H1 (cell line): ENCODE results near the gene BRMS1. TPM values are rescaled to one million over a fixed set of nuclear protein-coding genes. Genes with fewer than 3 reads are reported as not detected.

ENCODE experiments used
- CHD7 ChIP-seq: fragments of 300-600 bp; sonication (generic); IDR thresholded peaks from 2 replicates; pipeline ENCODE4 v1.7.1; 2012; ENCODE audit warnings: low read length, moderate library complexity, mild to moderate bottlenecking, inconsistent platforms; ENCODE audit not compliant: insufficient replicate concordance
- TAF1 ChIP-seq: IDR thresholded peaks from 2 replicates; pipeline ENCODE4 v1.6.1; 2011; ENCODE audit warnings: mild to moderate bottlenecking, low read depth, low read length
- polyA plus RNA-seq, 7 experiments: library from polyadenylated mRNA; depleted of rRNA in 3 of 7; stranded (reverse) in 5 of 7; unstranded in 2 of 7; fragments of >200 nt in 5 of 7; fragments of 200-250 nt in 2 of 7; gene quantifications; 1 replicate in 5 of 7; 2 replicates in 1 of 7; 4 replicates in 1 of 7; pipeline versions ENCODE4 v1.2.1 to v1.2.3, GENCODE V29; 2011 to 2013; ENCODE audit warnings: missing spikeins in 2 of 7, mixed read lengths in 2 of 7
- total RNA-seq: library from RNA; stranded (reverse); fragmentation: NEBNext Ultra II Directional; extraction: Animal tissue kit (Norgen Biotek cat#: 25700); gene quantifications from 2 replicates; pipeline ENCODE4 v1.2.1, GENCODE V29; 2021

Gene BRMS1
- total and polyA plus RNA-seq, 2 of the 8 experiments (the other 6 are each of a cell fraction or from before 2014, with no cell fraction given) = 39.2 to 46.1 TPM

GRCh38 chr11:66311965-66312548 lies 32.8 kb downstream of the BRMS1 start (continued):
- TF ChIP-seq CHD7 = no peak
- TF ChIP-seq TAF1 = peak; percentile 39; the same call in 1 of the 2 replicates
